ENCODE data around the gene MEGF6. TPM values are rescaled to one million over a fixed set of nuclear protein-coding genes. Genes with fewer than 3 reads are reported as not detected.

MEGF6 gene
- total RNA-seq, 1 donor from 2014 or later = 35.4 TPM

DNA sequence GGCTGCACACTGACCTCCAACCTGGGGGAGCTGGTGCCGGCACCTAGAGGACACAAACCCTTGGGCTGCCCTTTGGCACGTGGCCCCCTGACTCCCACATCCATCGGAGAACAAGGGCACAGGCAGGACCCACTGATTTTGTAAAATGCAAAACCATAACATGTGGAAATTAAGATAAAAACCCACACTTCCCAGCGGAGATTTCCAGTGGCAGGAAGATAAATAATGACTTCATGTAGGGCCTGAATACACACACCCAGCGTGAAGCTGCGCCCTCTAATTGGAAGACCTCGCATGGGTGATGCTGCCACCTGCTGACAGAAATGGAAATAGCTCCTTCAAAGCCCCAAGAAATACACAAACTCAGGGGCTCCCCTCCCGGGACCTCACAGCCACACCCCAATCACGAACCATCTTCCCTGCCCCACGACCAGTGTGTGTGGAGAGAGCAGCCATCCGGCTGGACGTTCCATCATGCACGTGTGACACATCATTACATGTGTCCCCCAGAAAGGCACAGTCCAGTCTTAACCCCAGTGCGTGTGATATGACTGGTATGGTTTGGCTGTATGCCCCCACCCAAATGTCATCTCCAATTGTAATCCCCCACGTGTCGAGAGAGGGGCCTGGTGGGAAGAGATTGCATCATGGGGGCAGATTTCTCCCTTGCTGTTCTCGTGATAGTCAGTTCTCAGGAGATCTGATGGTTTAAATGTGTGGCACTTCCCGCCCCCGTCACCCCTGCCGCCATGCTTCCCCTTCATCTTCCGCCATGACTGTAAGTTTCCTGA is 7.8 kb upstream of the MEGF6 start:
- peak; percentile 88 for DNase-seq (ENCODE audit: low spot score)
- intact Hi-C loops (cut with DNase I) = loop anchor here (5.0 kb wide), 1 partner anchor 127 kb away; no protein-coding TSS in a partner anchor
- ATAC-seq = peak; percentile 82

DNA sequence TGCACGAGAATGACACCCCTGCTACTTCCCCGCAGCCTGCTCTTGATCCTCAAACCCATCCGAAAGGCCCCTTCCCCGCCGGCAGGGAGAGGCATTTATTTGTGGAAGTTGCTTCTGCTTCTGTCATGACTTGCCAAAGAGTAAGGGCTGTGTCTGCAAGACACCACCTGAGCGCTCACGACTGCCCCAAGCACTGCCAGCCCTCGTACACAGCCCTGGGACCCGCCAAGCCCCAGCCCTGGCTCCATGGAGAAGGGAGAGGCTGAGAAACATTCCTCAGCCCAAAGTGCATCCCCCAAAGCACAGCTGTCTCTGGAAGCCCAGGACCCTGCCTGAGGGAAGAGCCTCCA is 7.2 kb upstream of the MEGF6 start:
- ATAC-seq (peak; percentile 13), DNase-seq (ENCODE audit: low spot score) (no peak)
- intact Hi-C loops (cut with DNase I) = loop anchor here (5.0 kb wide), 1 partner anchor 126 kb away; no protein-coding TSS in a partner anchor

DNA sequence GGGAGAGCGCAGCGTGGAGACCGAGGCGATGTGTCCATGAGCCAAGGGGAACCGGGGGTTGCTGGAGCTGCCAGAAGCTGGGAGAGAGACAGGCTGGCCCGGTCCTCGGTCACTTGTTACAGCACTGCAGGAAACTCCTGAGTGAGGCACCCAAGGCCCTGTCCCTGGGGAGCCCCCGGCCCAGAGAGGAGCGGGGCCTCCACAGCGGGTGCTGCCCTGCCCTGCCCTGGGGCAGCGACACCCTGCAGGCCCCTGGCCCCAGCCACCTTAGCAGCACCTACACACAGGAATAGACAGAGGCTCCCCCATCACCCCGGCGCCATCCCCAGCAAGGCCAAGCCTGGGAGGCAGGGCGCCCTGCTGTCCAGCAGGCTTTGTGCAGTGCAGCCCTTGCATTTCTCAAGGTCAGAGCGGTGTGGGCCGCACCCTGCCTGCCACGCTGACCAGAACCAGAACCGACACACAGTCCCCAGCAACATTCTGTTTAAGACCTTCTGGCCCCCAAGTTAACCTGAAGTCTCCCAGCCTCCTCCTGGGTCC is 6.6 kb upstream of the MEGF6 start:
- ATAC-seq = no peak
- intact Hi-C loops (cut with DNase I) = loop anchor here (5.0 kb wide), 1 partner anchor 126 kb away; no protein-coding TSS in a partner anchor
- no peak for DNase-seq (ENCODE audit: low spot score)

DNA sequence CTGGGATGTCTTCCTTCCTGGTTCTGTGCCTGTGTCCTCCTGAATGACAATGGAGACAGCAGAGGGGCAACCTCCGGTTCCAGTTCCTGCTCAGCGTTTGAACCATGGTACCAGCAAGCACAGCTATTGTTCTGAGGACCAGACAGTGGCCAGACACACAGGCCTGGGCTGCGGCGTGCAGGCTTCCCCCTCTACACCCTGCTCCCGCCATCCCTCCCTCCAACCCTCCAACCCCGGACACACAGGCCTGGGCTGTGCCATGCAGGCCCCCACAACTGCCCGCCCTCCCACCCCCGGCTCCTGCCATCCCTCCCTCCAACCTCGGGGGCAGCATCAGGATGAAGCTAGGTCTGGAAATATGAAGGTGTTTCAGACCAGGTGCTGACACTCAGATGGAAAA is 5.6 kb upstream of the MEGF6 start:
- ATAC-seq (no peak), DNase-seq (ENCODE audit: low spot score) (no peak)
- intact Hi-C loops (cut with DNase I) = loop anchor here (5.0 kb wide), 1 partner anchor 125 kb away; no protein-coding TSS in a partner anchor

DNA sequence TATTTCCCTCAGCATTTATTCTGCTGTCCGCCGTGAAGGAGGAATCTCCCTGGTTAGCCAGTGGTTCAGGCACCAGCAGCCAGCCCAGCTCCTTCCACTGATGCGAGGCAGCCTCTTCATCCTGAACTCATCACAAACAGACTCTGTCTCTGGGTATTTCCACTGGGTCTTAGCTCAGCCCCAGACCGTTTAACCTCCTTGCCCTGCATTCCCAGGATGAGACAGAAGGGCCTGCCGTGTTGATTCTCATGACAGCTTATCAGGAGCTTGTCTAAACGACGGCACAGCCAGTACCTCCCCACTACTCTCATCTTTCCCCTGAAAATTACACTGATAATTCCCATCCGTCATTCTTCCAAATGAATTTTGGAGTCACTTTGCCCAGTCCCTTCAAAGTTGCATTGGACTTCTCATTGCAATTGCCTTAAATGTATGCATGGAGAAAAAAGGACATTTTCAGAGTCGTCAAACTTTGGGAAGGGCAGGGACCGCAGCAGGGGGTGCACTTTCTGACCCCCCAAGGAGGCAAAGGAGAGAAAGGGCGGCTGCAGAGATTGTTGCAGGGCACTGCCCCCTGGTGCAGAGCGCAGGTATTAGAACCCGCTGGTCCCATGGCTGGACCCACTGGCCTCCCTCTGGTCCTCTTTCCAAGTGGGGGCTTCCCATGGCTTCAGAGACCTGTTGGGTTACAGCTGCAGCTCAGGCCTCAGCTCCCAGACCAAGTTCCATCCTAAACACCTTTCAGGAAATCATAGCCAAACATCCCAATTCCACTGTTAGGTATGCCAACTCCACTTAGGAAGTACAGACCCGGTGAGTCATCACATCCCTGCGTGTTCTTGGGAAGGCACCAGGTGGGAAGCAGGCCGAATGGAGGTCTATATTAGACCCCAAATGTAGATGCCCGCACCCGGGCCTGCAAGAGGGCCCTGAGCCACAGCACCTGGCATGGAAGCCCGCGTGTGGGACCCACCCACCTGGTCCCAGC is 3.7 kb upstream of the MEGF6 start:
- intact Hi-C loops (cut with DNase I) = loop anchor here (5.0 kb wide), 1 partner anchor 123 kb away; no protein-coding TSS in a partner anchor
- no peak for ATAC-seq
- no peak for DNase-seq (ENCODE audit: low spot score)

DNA sequence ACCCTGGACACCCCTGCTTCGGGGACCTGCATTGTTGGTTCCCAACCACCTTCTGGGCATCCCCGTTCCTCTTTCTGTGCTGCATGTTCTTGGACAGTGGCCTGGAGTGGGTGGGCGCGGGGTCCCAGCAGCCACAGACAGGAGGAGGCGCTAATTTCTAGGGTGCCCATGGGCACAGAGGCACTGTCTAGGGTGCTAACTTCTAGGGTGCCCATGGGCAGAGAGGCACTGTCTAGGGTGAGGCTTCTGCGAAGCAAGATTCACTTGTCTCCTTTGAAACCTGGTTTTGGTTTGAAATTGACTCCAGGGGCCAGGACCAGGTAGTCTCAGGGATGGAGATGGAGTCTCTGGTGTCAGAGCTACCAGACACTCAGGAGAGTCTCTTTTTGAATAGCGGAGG is 815 bp upstream of the MEGF6 start:
- no peak for ATAC-seq
- no peak for DNase-seq (ENCODE audit: low spot score)
- intact Hi-C loops (cut with DNase I) = no loop called here

DNA sequence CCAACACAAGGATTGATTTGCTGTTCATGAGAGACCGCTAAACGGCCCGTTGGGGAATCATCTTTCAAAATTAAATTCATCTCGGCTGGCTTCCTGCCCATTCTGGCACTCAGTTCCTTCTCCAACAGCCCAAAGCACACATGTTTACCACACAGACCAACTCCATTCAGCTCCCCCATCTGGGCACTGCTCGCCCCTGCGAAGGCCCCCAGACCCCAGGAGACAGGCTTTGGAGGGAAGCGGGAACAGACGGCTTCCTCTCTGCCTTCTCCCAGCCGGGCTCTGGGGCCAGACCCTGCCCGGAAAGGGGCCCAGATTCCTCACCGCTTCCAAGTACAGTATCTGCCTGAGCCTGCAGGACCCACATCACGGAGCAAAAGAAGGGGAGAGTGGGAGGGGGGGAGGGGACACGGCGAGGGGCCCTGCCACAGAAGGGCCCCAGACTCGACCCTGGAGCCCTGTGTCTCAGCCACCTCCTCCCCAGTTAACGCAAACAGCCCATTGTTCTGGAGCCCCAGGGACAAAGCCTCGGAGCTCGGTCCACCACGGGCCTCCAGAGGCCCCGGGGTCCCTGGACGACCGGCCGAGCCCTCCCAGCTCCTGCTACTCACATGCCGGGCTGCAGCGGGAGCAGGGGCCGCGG is 660 bp downstream of the MEGF6 start:
- DNase-seq (ENCODE audit: low spot score) (no peak), ATAC-seq (no peak)
- intact Hi-C loops (cut with DNase I) = no loop called here

DNA sequence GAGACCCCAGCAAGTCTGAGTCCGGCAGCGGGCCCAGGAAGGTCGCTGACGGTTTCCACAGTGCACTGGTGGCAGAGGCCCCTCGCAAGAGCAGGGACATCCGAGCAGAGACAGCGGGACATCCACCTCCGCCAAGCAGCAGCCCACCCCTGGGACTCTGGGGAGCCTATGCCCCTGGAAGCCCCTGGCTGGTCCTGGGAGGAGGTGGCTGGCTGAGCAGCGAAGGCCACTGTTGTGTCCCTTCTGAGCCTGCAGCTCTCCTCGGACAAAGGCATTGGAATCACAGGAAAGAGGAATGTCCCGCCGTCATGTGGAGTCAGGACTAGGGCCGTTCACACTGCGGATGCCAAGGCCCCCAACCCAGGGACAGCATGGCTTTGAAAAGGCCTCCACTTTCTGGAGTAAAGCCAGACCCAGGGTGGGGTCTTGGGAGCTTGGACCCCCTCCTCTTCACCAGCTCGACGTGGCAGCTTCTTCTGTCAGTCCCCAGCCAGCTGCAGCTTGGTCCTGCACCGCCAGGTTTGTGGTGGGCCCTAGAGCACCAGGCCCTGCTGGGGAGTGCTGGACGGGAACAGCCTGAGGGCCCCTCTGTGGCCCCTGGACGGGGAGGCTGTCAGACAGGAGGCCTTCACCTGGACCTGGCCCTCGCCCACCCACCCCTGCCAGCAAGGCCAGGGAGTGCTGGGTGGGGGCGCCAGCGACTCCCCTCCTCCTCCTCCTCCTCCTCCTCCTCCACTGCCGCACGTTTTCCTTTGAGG is 1.4 kb downstream of the MEGF6 start:
- ATAC-seq (peak; percentile 17), DNase-seq (ENCODE audit: low spot score) (no peak)
- intact Hi-C loops (cut with DNase I) = no loop called here

DNA sequence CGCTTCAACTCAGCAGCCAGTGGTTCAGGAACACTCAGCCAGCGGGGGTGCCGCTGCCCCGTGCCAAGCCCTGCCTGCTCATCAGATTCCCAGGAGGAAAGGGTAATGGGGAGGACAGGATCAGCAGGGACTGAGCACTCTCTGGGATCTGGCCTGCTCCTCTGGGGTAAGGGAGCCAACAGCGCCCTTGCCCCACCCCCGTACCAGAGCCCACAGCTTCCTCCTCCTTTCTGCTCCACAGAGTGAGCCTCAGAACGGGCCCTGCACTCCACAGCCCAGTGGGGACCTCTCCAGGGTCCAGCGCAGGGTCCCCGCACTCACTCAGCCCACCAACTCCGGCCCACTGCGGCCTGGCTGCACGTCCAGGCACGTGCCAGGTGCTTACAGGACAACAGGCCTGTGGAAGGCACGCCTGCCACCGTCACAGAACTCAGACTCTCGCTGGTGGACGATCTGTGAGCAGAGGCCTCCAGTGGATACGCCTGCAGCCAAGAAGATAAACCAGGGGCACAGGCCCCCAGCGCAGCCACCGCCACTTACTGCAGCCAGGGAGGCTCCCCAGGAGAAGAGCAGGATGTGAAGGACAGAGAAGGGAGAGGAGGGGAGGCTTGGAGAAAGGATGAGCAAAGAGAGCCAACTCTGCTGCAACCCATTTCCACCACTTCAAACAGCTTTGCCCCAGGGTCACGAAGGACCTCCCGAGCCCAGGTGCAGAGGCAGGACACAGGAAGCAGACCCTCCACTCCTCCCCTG is 2.1 kb downstream of the MEGF6 start:
- intact Hi-C loops (cut with DNase I) = no loop called here
- no peak for DNase-seq (ENCODE audit: low spot score)
- ATAC-seq = no peak

DNA sequence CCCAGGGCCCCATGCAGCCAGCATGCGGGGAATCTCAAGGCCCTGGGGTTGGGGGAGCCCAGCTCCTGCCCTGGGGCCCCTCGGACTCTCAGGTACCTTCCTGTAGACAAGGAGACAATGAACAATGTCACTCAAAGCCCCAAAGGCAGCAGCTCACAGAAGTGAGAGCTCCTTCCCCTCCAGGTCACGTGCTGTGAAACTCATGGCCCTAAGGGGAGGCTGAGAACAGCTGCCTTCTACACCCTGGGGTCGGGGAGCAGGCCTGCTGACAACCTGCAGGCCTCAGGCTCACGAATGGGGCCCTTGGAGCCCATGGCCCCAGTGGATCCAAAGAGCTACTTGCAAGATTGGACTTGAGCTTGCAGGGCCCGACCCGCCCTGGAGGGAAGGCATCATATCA is 3.2 kb downstream of the MEGF6 start:
- intact Hi-C loops (cut with DNase I) = no loop called here
- DNase-seq (ENCODE audit: low spot score) = no peak
- no peak for ATAC-seq

DNA sequence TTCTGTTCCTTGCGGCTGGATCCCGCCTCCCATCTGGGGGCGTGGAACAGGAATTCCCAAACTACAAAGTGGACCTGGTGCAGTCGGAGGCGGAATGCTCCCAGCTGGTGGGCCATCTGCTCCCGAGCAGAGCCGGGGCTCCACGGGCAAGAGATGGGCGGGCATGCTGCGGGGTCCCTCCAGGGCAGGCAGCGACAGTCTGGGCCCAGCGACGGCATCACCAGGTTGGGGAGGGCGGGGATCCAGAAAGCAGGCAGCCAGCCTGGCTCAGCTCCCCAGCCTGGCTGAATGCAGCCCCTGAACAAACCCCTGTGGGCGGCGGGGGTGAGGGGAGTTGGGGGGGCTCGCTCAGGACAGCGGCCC is 3.6 kb downstream of the MEGF6 start:
- intact Hi-C loops (cut with DNase I) = no loop called here
- ATAC-seq = no peak
- DNase-seq (ENCODE audit: low spot score) = no peak

DNA sequence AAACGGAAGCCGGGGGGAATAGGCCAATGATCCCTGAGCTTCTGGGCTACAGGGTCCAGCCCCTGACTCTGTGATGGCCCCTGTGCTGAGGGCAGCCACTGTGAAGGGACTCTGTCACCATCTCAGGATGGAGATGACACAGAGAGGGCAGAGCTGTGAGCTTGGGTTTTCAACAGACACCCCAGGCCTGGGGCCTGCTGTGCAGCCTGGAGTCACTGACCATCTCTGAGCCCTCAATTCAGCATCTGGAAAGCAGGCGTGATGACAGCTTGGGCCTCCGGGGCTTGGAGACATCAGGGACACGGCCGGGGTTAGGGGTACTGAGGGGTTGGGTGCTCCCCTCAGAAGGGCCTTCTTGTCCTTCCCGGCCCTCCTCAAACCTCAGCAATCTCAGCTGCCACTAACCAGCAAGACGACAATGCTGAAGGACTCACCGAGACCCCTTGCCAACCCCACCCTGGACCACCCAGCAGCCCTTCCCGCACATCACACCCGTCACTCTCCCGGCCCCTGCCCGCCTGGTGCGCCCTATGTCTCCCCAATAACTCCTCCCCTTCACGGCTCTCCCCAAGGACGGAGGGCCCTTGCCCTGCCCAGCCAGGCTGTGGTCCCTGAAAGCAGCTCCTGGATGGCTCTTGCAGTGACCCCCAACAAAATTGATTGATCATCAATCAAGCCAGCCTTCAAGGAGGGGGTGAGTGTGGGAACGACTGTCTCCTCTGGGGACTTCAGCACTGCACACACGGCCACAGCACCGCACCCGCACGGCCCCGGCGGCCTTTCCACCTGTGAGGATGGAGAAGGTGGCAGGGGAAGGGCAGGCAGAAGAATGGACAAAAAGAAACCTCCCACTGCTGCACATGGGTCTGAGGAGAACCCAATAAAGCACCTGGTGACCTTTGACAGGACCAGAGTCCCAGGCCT is 4.3 kb downstream of the MEGF6 start:
- intact Hi-C loops (cut with DNase I) = no loop called here
- ATAC-seq (no peak), DNase-seq (ENCODE audit: low spot score) (no peak)

DNA sequence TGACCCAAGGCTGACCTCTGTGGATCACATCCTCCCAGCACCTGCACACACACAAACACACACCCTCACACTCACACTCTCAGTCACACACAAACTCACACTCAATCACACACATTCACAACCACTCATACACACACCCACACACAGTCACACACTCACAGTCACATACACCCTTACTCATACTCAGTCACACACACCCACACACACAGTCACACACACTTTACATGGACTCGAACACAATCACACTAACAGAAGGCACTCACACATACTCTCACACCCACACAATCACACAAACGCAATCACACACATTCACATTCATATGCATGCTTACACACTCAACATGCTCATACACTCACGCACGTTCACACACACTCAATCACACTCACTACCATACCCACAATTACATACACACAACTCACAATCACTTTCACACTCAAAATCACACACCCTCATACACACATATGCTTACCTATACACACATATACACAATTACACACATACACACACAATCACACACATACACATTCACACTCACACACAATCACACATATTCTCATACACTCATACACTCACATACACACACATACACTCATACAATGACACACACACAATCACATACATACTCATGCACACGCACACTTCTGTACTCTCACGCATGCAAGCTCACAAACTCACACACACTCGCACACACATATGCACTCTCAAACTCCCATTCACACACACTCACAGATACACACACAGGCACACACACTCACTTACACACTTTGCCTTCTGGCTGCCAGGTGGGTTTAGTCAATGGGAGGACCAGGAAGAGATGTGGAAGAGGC is 6.1 kb downstream of the MEGF6 start:
- DNase-seq (ENCODE audit: low spot score) (no peak), ATAC-seq (no peak)
- intact Hi-C loops (cut with DNase I) = no loop called here

DNA sequence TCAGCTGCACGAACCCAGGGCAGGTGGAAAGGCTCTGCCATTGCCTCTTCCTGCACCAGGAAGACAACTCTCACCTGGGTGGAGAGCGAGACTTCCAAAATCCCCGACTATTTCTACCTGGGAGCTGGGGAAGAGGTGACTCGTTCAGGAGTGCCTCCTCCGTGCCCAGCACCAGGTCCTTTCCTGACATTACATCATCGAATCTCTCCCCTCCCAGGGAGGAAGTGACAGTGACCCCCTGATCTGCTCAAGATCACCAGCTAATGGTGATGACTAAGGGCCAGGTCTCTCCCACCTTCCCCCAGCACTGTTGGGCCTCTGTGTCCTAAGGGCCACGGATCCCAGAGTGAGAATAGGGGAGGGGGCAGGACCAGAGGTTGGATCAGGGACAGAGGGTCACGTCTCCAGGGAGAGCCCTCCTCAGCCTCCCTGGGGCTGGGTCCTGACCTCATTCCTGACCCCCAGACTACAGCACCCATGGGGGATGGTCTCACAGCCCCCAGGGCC is 6.8 kb downstream of the MEGF6 start:
- DNase-seq (ENCODE audit: low spot score) (no peak), ATAC-seq (no peak)
- intact Hi-C loops (cut with DNase I) = no loop called here

DNA sequence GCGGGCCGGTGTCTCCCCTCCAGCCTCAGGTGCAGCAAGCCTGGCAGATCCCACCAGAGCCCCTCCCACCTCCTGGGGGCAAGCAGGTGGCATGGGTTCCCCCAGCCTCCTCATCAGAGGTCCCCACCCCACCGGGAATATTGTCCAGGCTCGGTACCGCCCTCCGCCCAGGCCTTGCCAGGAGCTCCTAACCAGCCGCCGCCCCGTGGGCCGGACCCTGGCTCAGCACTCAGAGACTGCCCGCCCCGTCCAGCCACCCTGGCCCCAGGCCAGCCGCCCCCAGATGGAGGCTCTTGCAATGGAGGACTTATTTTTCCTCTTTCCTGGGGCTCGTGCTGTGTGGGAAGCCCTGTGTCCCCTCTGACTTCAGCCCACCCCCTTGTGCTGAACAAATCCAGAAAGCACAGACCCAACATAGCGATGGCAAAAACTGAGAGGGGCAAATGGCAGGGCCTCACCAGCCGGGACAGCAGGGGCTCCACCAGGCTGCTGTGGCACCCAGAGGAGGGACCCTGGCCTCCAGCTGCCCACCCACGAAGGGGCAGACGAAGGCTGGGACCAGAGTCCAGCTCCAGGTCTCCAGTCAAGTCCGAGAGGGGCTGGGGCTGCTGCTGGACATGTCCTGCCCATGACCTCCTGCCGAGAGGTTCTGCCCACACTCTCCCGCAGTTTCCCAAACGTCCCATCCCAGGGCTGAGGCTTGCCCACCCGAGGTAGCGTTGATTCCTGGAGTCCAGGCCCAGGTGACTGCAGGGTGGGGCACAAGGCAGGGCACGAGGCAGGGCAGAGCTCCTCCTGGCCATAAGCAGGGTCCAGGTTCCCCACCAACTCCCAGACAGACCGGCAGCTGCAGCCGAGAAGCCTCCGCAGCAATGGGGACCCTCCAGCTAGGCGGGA is 7.5 kb downstream of the MEGF6 start:
- ATAC-seq (no peak), DNase-seq (ENCODE audit: low spot score) (no peak)
- intact Hi-C loops (cut with DNase I) = no loop called here
